ENCODE results near the gene NSG1. TPM values are rescaled to one million over a fixed set of nuclear protein-coding genes. Genes with fewer than 3 reads are reported as not detected.
"Not testable (repeated sequence)": the region's sequence is repeated elsewhere in the genome, so short reads cannot be mapped to it uniquely, and the experiment has no call there.

Gene NSG1
- total RNA-seq, 1 experiment from 2014 or later = not detected

DNA sequence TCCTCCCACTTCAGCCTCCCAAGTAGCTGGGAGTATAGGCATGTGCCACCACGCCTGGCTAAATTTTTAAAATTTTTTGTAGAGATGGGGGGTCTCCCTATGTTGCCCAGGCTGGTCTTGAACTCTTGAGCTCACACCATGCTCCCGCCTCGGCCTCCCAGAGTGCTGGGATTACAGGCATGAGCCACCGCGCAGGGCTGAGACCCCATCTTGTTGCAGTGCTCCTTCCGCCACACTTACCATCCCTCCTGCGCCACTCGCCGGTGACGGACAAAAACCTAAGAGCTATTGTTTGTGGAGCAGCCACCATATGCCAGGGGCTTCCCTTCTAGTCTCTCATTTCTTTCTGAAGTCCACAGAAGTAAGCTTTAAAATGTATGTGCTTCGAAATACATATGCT is 34.5 kb downstream of the NSG1 start:
- CTCF ChIA-PET = no interaction called here
- Histone ChIP-seq H3K4me2 (ENCODE audit: low read length) (no peak overlapping the region), H3K79me2 (ENCODE audit: low read length) (no peaks in the 10 kb centered on the region), H2AFZ (ENCODE audit: low read length) (no peak overlapping the region), H3K4me1 (ENCODE audit: insufficient read depth, low read length) (no peaks in the 10 kb centered on the region), H3K27ac (ENCODE audit: low read length) (no peak overlapping the region), H3K9me2 (replicated peaks; ENCODE audit: low read length) (no peaks in the 10 kb centered on the region), H4K20me1 (ENCODE audit: low read length) (no peaks in the 10 kb centered on the region), H3K9ac (ENCODE audit: low read length) (no peak overlapping the region), H3F3A (ENCODE audit: low read length, unreplicated experiment) (no peaks in the 10 kb centered on the region), H3K36me3 (ENCODE audit: low read depth, low read length) (no peaks in the 10 kb centered on the region; the same call in 1 of the 2 replicates), H3K9me3 (ENCODE audit: low read length) (no peaks in the 10 kb centered on the region), H3K4me3 (ENCODE audit: low read length) (no peak overlapping the region), H3K27me3 (ENCODE audit: low read length) (no peaks in the 10 kb centered on the region)
- POLR2A ChIA-PET (ENCODE audit: unreplicated experiment) = no interaction called here
- TF ChIP-seq, protein P1, sequence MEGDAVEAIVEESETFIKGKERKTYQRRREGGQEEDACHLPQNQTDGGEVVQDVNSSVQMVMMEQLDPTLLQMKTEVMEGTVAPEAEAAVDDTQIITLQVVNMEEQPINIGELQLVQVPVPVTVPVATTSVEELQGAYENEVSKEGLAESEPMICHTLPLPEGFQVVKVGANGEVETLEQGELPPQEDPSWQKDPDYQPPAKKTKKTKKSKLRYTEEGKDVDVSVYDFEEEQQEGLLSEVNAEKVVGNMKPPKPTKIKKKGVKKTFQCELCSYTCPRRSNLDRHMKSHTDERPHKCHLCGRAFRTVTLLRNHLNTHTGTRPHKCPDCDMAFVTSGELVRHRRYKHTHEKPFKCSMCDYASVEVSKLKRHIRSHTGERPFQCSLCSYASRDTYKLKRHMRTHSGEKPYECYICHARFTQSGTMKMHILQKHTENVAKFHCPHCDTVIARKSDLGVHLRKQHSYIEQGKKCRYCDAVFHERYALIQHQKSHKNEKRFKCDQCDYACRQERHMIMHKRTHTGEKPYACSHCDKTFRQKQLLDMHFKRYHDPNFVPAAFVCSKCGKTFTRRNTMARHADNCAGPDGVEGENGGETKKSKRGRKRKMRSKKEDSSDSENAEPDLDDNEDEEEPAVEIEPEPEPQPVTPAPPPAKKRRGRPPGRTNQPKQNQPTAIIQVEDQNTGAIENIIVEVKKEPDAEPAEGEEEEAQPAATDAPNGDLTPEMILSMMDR (conservative IDR thresholded peaks at IDR 0.05; ENCODE audit: low read depth, low read length) = no peak
- no peak for TF ChIP-seq EZH2 (IDR thresholded peaks at IDR 0.05; ENCODE audit: low read length, unreplicated experiment)
- no peak for TF ChIP-seq EZH2phosphoT487 (IDR thresholded peaks at IDR 0.05; ENCODE audit: borderline replicate concordance, low read length)
- no TSS peak for BruUV-seq (replicated peaks)
- DNase-seq (no peak), ATAC-seq (no peak)
- intact Hi-C loops (cut with micrococcal nuclease) = no loop called here

DNA sequence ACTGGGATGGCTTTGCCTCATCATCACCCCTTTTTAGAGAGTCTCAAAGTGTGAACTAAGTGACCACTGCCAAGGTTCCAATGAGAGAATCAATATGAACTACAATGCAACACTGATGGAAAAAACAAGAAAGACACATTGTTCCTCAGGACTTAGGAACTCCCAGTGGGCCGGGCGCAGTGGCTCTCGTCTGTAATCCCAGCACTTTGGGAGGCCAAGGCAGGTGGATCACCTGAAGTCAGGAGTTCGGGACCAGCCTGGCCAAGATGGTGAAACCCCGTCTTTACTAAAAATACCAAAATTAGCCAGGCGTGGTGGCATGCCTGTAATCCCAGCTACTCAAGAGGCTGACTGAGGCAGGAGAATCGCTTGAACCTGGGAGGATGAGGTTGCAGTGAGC is 35.2 kb downstream of the NSG1 start:
- ATAC-seq; H3K4me2 ChIP-seq (ENCODE audit: low read length); H3K79me2 ChIP-seq (ENCODE audit: low read length); BruUV-seq (replicated peaks); intact Hi-C loops (cut with micrococcal nuclease); H2AFZ ChIP-seq (ENCODE audit: low read length); H3K36me3 ChIP-seq (ENCODE audit: low read depth, low read length); H3K9me2 ChIP-seq (replicated peaks; ENCODE audit: low read length); H3K4me1 ChIP-seq (ENCODE audit: insufficient read depth, low read length); H3K9ac ChIP-seq (ENCODE audit: low read length); H4K20me1 ChIP-seq (ENCODE audit: low read length); H3K9me3 ChIP-seq (ENCODE audit: low read length); H3K4me3 ChIP-seq (ENCODE audit: low read length); H3K27ac ChIP-seq (ENCODE audit: low read length); H3F3A ChIP-seq (ENCODE audit: low read length, unreplicated experiment); H3K27me3 ChIP-seq (ENCODE audit: low read length); CTCF ChIA-PET; DNase-seq; POLR2A ChIA-PET (ENCODE audit: unreplicated experiment): not testable (repeated sequence)

DNA sequence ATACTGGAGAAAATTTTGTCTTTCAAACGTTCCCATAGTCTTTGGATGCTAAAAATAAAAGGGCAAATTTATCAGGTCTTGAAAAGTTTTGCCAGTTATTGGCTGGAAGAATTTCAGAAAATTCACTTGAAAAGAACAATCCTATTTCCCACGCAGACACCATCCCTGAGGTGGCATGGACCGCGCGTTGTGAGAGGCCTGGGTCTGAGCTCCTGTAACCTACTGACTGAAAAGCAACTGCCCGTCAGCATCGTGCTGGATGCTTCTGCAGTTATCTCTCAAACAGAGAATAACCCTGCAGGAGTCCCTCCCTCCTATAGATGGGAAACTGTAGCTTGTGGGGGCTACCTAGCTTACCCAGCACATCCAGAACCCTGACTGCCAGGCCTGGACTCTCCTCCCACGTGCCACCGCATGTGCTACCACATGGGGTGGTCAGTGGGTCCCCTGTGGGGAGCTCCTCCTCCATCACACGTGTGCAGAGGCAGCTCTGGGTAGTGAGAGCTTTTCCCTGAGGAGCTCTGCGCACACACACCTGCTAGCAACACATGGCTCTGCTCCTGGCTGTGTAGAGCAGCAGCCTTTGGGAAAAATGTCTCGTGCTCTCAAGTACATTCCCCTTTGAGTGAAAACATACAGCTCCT is 36.1 kb downstream of the NSG1 start:
- Histone ChIP-seq H3K27ac (ENCODE audit: low read length) (no peak overlapping the region), H3K4me2 (ENCODE audit: low read length) (no peak overlapping the region), H3K36me3 (ENCODE audit: low read depth, low read length) (no peaks in the 10 kb centered on the region; the same call in 1 of the 2 replicates), H2AFZ (ENCODE audit: low read length) (no peak overlapping the region), H3K9me3 (ENCODE audit: low read length) (no peaks in the 10 kb centered on the region), H4K20me1 (ENCODE audit: low read length) (no peaks in the 10 kb centered on the region), H3K27me3 (ENCODE audit: low read length) (no peaks in the 10 kb centered on the region), H3K79me2 (ENCODE audit: low read length) (no peaks in the 10 kb centered on the region), H3K4me3 (ENCODE audit: low read length) (no peak overlapping the region), H3K9ac (ENCODE audit: low read length) (no peak overlapping the region), H3K4me1 (ENCODE audit: insufficient read depth, low read length) (no peaks in the 10 kb centered on the region), H3F3A (ENCODE audit: low read length, unreplicated experiment) (no peaks in the 10 kb centered on the region), H3K9me2 (replicated peaks; ENCODE audit: low read length) (no peaks in the 10 kb centered on the region)
- ATAC-seq = no peak
- no TSS peak for BruUV-seq (replicated peaks)
- POLR2A ChIA-PET (ENCODE audit: unreplicated experiment) = no interaction called here
- CTCF ChIA-PET = no interaction called here
- no peak for DNase-seq
- intact Hi-C loops (cut with micrococcal nuclease) = no loop called here
- TF ChIP-seq EZH2 (IDR thresholded peaks at IDR 0.05; ENCODE audit: low read length, unreplicated experiment) (no peak), EZH2phosphoT487 (IDR thresholded peaks at IDR 0.05; ENCODE audit: borderline replicate concordance, low read length) (no peak)
- TF ChIP-seq, protein P1 (conservative IDR thresholded peaks at IDR 0.05; ENCODE audit: low read depth, low read length) = no peak
